ENCODE measurements around the gene PDK1.

- TF ChIP-seq, protein P1, sequence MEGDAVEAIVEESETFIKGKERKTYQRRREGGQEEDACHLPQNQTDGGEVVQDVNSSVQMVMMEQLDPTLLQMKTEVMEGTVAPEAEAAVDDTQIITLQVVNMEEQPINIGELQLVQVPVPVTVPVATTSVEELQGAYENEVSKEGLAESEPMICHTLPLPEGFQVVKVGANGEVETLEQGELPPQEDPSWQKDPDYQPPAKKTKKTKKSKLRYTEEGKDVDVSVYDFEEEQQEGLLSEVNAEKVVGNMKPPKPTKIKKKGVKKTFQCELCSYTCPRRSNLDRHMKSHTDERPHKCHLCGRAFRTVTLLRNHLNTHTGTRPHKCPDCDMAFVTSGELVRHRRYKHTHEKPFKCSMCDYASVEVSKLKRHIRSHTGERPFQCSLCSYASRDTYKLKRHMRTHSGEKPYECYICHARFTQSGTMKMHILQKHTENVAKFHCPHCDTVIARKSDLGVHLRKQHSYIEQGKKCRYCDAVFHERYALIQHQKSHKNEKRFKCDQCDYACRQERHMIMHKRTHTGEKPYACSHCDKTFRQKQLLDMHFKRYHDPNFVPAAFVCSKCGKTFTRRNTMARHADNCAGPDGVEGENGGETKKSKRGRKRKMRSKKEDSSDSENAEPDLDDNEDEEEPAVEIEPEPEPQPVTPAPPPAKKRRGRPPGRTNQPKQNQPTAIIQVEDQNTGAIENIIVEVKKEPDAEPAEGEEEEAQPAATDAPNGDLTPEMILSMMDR (IDR thresholded peaks at IDR 0.05) = no peak
- TF ChIP-seq POLR2A (IDR thresholded peaks at IDR 0.05) = no peak
Observed at GRCh38 chr2:172549131-172549530, 6.8 kb upstream of the PDK1 start.

Measured in thyroid gland (tissue), 4 donors.